ENCODE data around the gene PCDHB6.
"Not testable (repeated sequence)": the region's sequence is repeated elsewhere in the genome, so short reads cannot be mapped to it uniquely, and the experiment has no call there.

DNA sequence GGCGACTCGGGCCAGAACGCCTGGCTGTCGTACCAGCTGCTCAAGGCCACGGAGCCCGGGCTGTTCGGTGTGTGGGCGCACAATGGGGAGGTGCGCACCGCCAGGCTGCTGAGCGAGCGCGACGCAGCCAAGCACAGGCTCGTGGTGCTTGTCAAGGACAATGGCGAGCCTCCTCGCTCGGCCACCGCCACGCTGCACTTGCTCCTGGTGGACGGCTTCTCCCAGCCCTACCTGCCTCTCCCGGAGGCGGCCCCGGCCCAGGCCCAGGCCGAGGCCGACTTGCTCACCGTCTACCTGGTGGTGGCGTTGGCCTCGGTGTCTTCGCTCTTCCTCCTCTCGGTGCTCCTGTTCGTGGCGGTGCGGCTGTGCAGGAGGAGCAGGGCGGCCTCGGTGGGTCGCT, 44.5 kb downstream of the PCDHB6 start:
- not testable (repeated sequence) for TF ChIP-seq CTCF, POLR2AphosphoS5 (IDR thresholded peaks at IDR 0.05)

Data from gastroesophageal sphincter (tissue), 3 donors.